H54 (cell line): Measurements from ENCODE around the gene NCAM2.
A peak's percentile ranks its signal among the peaks of the same experiment; 100 is the strongest.

Experiments used
- DNase-seq: peaks from one replicate; pipeline ENCODE4 v3.0.0; 2011; ENCODE audit warnings: low spot score, mixed read lengths; ENCODE audit not compliant: insufficient read length
- FAIRE-seq: peaks from 3 replicates; lab custom pipeline; 2011; peaks lifted over from hg19 to GRCh38; lab: Jason Lieb, UNC
- POLR2A ChIP-seq: IDR thresholded peaks from 2 replicates; pipeline ENCODE4 v1.6.1; 2011; ENCODE audit warnings: low read depth, mild to moderate bottlenecking, low read length

Gene NCAM2

GRCh38 chr21:21205604-21206003 lies 207.4 kb downstream of the NCAM2 start:
- TF ChIP-seq POLR2A: no peak
- FAIRE-seq (no peak), DNase-seq (no peak)

GRCh38 chr21:21210552-21210951 lies 212.3 kb downstream of the NCAM2 start:
- no peak for TF ChIP-seq POLR2A
- DNase-seq: no peak
- no peak for FAIRE-seq

- TF ChIP-seq POLR2A: no peak
- DNase-seq: no peak
- FAIRE-seq: no peak
Measured at GRCh38 chr21:21213297-21213696, 215.1 kb downstream of the NCAM2 start.

GRCh38 chr21:21216047-21216446 lies 217.8 kb downstream of the NCAM2 start:
- no peak for FAIRE-seq
- no peak for TF ChIP-seq POLR2A
- DNase-seq: no peak

GRCh38 chr21:21226472-21226871 lies 228.3 kb downstream of the NCAM2 start:
- DNase-seq: no peak
- peak; percentile 61 for FAIRE-seq
- no peak for TF ChIP-seq POLR2A

GRCh38 chr21:21230672-21231071 lies 232.5 kb downstream of the NCAM2 start:
- FAIRE-seq: peak; percentile 38
- no peak for TF ChIP-seq POLR2A
- no peak for DNase-seq

- DNase-seq: no peak
- TF ChIP-seq POLR2A: no peak
- peak; percentile 6 for FAIRE-seq
Measured at GRCh38 chr21:21231913-21232312, 233.7 kb downstream of the NCAM2 start.

- peak; percentile 33 for FAIRE-seq
- no peak for DNase-seq
- TF ChIP-seq POLR2A: no peak
Measured at GRCh38 chr21:21232320-21232719, 234.1 kb downstream of the NCAM2 start.

GRCh38 chr21:21233051-21233450 lies 234.8 kb downstream of the NCAM2 start:
- no peak for TF ChIP-seq POLR2A
- no peak for DNase-seq
- FAIRE-seq: no peak

GRCh38 chr21:21236996-21237395 lies 238.8 kb downstream of the NCAM2 start:
- FAIRE-seq (no peak), DNase-seq (no peak)
- no peak for TF ChIP-seq POLR2A

- FAIRE-seq: no peak
- TF ChIP-seq POLR2A: no peak
- no peak for DNase-seq
Measured at GRCh38 chr21:21238629-21239400, 240.6 kb downstream of the NCAM2 start.

- TF ChIP-seq POLR2A: no peak
- FAIRE-seq: no peak
- DNase-seq: no peak
Measured at GRCh38 chr21:21241391-21241790, 243.2 kb downstream of the NCAM2 start.

- FAIRE-seq: no peak
- no peak for TF ChIP-seq POLR2A
- DNase-seq: no peak
Measured at GRCh38 chr21:21246007-21246406, 247.8 kb downstream of the NCAM2 start.

- DNase-seq (no peak), FAIRE-seq (peak; percentile 41)
- TF ChIP-seq POLR2A: no peak
Measured at GRCh38 chr21:21247424-21247823, 249.2 kb downstream of the NCAM2 start.

GRCh38 chr21:21262048-21262447 lies 263.8 kb downstream of the NCAM2 start:
- no peak for TF ChIP-seq POLR2A
- FAIRE-seq (no peak), DNase-seq (no peak)
